Spleen (tissue), 7 donors: ENCODE results near the gene CAMKK1.

ENCODE experiments used
- POLR2A ChIP-seq, 3 donors: fragments of 450-650 bp; IDR thresholded peaks; one replicate each; pipeline ENCODE4 v1.5.1; 2017; ENCODE audit warnings: antibody characterized with exemption in 3 of 3, mild to moderate bottlenecking in 1 of 3
- TF ChIP-seq, protein P1 (sequence below), 11 experiments: fragments of 200-600 bp in 7 of 11; fragments of 450-650 bp in 4 of 11; sonication (generic) in 4 of 11; IDR thresholded peaks in 8 of 11; conservative IDR thresholded peaks in 3 of 11; 1 replicate in 7 of 11; 2 replicates in 4 of 11; pipeline versions ENCODE4 v1.4.0 to v1.8.0; 2016 to 2021; ENCODE audit warnings: antibody characterized with exemption in 11 of 11, inconsistent platforms in 4 of 11, mild to moderate bottlenecking in 1 of 11
- donor health status: DM: no; HTN: no; CAD: no; lungs with moderate emphysema.
- donor health status: DM: no; HTN: no; CAD: no.
- donor health status: DM: no; HTN: no; CAD: no.

DNA sequence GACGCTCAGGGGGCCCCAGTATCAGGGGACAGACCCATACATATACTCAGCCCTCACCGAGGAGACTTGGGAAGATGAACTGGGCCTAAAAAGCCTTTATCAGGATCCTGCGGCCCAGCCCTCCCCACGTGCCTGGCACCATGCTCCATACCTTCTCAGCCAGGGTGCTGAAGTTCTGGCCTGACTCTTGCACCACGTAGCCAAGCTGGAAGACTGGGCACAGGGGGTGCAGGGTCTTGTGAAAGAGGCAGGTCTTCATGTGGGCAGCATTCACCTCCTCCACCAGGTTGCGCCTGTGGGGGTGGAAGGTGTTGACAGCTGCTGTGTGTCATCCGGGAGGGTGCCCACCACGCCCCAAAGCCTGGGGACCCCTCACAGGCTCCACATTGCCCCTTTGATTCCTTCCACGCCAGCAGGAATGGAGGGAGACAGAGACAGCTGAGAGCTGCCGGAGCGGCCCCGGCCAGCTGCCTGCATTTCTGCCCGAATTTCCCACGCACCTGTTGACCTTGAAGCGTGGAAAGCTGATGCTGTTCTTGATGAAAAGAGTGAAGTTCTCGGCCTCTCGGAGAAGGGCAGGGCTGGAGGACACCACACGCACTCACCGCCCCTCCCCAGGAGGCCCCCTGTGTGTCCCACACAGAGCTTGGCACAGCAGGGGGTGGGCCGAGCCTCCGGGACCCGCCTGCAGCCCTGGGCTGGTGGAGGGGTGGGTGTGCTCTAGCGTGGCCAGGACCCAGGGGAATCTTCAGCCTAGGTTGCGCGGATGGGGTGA lies 10.4 kb upstream of the CAMKK1 start:
- TF ChIP-seq, protein P1, sequence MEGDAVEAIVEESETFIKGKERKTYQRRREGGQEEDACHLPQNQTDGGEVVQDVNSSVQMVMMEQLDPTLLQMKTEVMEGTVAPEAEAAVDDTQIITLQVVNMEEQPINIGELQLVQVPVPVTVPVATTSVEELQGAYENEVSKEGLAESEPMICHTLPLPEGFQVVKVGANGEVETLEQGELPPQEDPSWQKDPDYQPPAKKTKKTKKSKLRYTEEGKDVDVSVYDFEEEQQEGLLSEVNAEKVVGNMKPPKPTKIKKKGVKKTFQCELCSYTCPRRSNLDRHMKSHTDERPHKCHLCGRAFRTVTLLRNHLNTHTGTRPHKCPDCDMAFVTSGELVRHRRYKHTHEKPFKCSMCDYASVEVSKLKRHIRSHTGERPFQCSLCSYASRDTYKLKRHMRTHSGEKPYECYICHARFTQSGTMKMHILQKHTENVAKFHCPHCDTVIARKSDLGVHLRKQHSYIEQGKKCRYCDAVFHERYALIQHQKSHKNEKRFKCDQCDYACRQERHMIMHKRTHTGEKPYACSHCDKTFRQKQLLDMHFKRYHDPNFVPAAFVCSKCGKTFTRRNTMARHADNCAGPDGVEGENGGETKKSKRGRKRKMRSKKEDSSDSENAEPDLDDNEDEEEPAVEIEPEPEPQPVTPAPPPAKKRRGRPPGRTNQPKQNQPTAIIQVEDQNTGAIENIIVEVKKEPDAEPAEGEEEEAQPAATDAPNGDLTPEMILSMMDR (IDR thresholded peaks at IDR 0.05 in 8 of 11, conservative IDR thresholded peaks at IDR 0.05 in 3 of 11), result no peak
- TF ChIP-seq POLR2A (IDR thresholded peaks at IDR 0.05), result no peak
